ENCODE data around the gene MBNL2. TPM values are rescaled to one million over a fixed set of nuclear protein-coding genes. Genes with fewer than 3 reads are reported as not detected.

Gene MBNL2
- total RNA-seq, 2 donors from 2014 or later = 28.2 to 61.8 TPM

- Histone ChIP-seq H3K9ac (ENCODE audit: low read depth in 2 of 2, low read length in 2 of 2) (no peak overlapping the region), H3K36me3 (no peaks in the 10 kb centered on the region), H3K9me3 (no peaks in the 10 kb centered on the region), H3K4me3 (no peak overlapping the region), H3K27ac (no peak overlapping the region), H3K27me3 (no peaks in the 10 kb centered on the region), H3K4me1 (no peaks in the 10 kb centered on the region)
- intact Hi-C loops (cut with DNase I) = no loop called here
- DNase-seq = no peak
- TF ChIP-seq CTCF (IDR thresholded peaks at IDR 0.05) = no peak
These were observed 30.0 kb upstream of the MBNL2 start for GRCh38 chr13:97192166-97192565.

- TF ChIP-seq CTCF (IDR thresholded peaks at IDR 0.05) = no peak
- Histone ChIP-seq H3K36me3 (no peaks in the 10 kb centered on the region), H3K4me1 (no peaks in the 10 kb centered on the region), H3K4me3 (no peak overlapping the region), H3K27me3 (no peaks in the 10 kb centered on the region), H3K9me3 (no peaks in the 10 kb centered on the region), H3K27ac (no peak overlapping the region), H3K9ac (ENCODE audit: low read depth in 2 of 2, low read length in 2 of 2) (no peak overlapping the region)
- no peak for DNase-seq
- intact Hi-C loops (cut with DNase I) = no loop called here
These were observed 28.6 kb upstream of the MBNL2 start for GRCh38 chr13:97193577-97193976.

DNA sequence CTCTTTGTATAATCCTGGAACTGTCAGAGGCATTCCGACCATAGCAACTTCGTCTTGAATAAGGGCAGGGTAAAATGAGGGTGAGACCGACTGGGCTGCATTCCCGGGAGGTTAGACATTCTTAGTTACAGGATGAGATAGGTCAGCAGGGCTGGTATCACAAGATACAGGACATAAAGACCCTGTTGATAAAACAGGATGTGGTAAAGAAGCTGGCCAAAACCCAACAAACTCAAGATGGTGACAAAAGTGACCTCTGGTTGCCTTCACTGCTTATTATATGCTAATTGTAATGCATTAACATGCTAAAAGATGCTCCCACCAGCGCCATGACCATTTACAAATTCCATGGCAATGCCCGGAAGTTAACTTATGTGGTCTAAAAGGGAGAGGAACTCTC lies 27.7 kb upstream of the MBNL2 start:
- no peak overlapping the region for H3K4me3 ChIP-seq
- no peaks in the 10 kb centered on the region for H3K27me3 ChIP-seq
- H3K9ac ChIP-seq (ENCODE audit: low read depth in 2 of 2, low read length in 2 of 2) = no peak overlapping the region
- intact Hi-C loops (cut with DNase I) = no loop called here
- H3K36me3 ChIP-seq = no peaks in the 10 kb centered on the region
- no peak overlapping the region for H3K27ac ChIP-seq
- H3K4me1 ChIP-seq = no peaks in the 10 kb centered on the region
- TF ChIP-seq CTCF (IDR thresholded peaks at IDR 0.05) = no peak
- no peaks in the 10 kb centered on the region for H3K9me3 ChIP-seq
- DNase-seq = no peak

DNA sequence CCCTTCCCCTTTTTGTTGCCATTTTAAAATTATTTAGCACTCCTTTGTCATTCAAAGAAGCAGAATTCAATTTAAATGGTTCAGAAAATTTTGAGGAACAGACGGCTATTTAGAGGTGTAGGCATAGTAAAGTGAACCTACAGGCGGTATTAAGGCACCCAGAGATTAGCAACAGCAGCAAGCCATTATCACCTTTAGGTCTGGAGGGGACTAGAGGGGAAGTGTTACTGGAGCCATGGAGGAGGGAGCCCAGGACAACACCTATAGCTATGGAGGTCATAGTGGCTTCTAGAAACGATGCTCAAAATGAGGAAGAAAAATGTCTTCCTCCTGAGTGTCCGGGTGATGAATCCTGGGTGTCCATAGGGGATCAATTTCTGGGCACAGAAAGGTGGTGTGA lies 25.8 kb upstream of the MBNL2 start:
- H3K9ac ChIP-seq (ENCODE audit: low read depth in 2 of 2, low read length in 2 of 2) = no peak overlapping the region
- no peaks in the 10 kb centered on the region for H3K27me3 ChIP-seq
- no peaks in the 10 kb centered on the region for H3K36me3 ChIP-seq
- no peak for TF ChIP-seq CTCF (IDR thresholded peaks at IDR 0.05)
- no peak overlapping the region for H3K4me3 ChIP-seq
- no peaks in the 10 kb centered on the region for H3K4me1 ChIP-seq
- H3K9me3 ChIP-seq = no peaks in the 10 kb centered on the region
- H3K27ac ChIP-seq = no peak overlapping the region
- intact Hi-C loops (cut with DNase I) = no loop called here
- no peak for DNase-seq

GRCh38 chr13:97198753-97199152 lies 23.4 kb upstream of the MBNL2 start:
- H3K36me3 ChIP-seq = no peaks in the 10 kb centered on the region
- no peak for DNase-seq
- H3K27me3 ChIP-seq = no peaks in the 10 kb centered on the region
- no peak for TF ChIP-seq CTCF (IDR thresholded peaks at IDR 0.05)
- intact Hi-C loops (cut with DNase I) = no loop called here
- no peak overlapping the region for H3K27ac ChIP-seq
- H3K9ac ChIP-seq (ENCODE audit: low read depth in 2 of 2, low read length in 2 of 2) = no peak overlapping the region
- no peak overlapping the region for H3K4me3 ChIP-seq
- no peaks in the 10 kb centered on the region for H3K9me3 ChIP-seq
- H3K4me1 ChIP-seq = no peaks in the 10 kb centered on the region

DNA sequence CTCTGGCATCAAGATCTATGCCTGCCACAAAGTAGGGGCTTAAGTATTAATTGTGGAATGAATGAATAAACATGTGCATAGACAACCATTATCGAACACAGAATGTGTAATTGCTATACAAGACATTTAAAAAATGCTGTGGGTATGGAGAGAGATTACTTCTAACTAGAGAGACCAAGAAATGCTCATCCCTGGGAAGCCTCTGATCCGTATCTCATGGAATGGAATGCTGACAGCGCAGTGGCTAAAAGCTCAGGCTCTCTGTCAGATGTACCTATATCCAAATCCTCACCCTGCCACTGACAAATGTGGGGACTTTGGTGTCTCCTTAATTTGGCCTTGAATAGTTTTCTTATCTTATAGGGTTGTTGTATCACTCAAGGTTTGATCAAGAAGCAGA lies 22.7 kb upstream of the MBNL2 start:
- no peak for TF ChIP-seq CTCF (IDR thresholded peaks at IDR 0.05)
- no peak for DNase-seq
- no peak overlapping the region for H3K4me3 ChIP-seq
- H3K27ac ChIP-seq = no peak overlapping the region
- no peaks in the 10 kb centered on the region for H3K4me1 ChIP-seq
- H3K9ac ChIP-seq (ENCODE audit: low read depth in 2 of 2, low read length in 2 of 2) = no peak overlapping the region
- no peaks in the 10 kb centered on the region for H3K9me3 ChIP-seq
- no peaks in the 10 kb centered on the region for H3K36me3 ChIP-seq
- intact Hi-C loops (cut with DNase I) = no loop called here
- no peaks in the 10 kb centered on the region for H3K27me3 ChIP-seq
